Esophagus squamous epithelium (tissue), 4 donors: Measurements from ENCODE around the gene BCL2.

Experiments
- CTCF ChIP-seq, 6 experiments: fragments of 450-650 bp in 4 of 6; fragments of 200-600 bp in 2 of 6; sonication (generic) in 2 of 6; IDR thresholded peaks; one replicate each; pipeline ENCODE4 v1.5.1; 2016 to 2019; ENCODE audit warnings: antibody characterized with exemption in 6 of 6, mild to moderate bottlenecking in 4 of 6, moderate library complexity in 4 of 6
- POLR2A ChIP-seq, 4 donors: fragments of 450-650 bp; IDR thresholded peaks; one replicate each; pipeline ENCODE4 v1.6.1; 2017; ENCODE audit warnings: antibody characterized with exemption in 4 of 4, mild to moderate bottlenecking in 4 of 4, moderate library complexity in 3 of 4

GRCh38 chr18:63257453-63257852, 62.1 kb downstream of the BCL2 start:
- no peak for TF ChIP-seq CTCF (IDR thresholded peaks at IDR 0.05)
- no peak for TF ChIP-seq POLR2A (IDR thresholded peaks at IDR 0.05)
